Stimulated activated CD8-positive, alpha-beta memory T cell treated with anti-CD3 and anti-CD28 coated beads, Interleukin-15, amount 100 ng/mL, for 24 hours (primary cell): Measurements from ENCODE around the gene EML4.

Source experiments
- DNase-seq: peaks from one replicate; pipeline ENCODE4 v3.0.0-alpha.2; 2020; ENCODE audit warnings: low read depth

The EML4 gene

DNA sequence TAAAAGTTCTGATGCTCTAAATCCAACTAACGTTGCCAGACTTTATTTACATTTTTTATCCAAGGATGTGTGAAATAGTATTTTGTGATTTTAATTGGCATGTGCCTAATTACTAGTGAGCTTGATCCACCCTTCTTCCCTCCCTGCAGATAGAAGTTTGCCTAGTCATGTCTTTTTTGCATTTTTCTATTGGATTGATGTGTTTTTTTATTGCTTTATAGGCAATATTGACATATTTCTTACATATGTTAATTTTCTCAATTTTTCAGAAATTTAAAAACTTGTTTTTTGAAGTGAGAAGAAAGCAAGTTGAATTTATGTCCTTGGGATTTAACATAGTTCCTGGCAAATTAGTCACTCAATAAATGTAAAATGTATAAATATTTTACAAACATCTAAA, 56.4 kb downstream of the EML4 start:
- DNase-seq: no peak

DNA sequence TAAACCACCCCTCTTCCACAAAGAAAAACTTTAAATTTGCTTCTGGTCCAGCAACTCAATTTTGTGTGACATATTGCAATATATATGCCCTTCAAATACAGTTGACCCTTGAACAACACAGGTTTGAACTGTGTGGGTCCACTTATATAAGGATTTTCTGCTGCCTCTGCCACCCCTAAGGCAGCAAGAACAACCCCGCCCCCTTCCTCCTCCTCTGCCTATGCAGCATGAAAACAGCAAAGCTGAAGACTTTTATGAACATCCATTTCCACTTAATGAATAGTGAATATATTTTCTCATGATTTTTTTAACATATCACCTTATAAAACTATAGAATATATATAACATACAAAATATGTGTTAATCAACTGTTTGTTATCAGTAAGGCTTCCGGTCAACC, 58.3 kb downstream of the EML4 start:
- no peak for DNase-seq

DNA sequence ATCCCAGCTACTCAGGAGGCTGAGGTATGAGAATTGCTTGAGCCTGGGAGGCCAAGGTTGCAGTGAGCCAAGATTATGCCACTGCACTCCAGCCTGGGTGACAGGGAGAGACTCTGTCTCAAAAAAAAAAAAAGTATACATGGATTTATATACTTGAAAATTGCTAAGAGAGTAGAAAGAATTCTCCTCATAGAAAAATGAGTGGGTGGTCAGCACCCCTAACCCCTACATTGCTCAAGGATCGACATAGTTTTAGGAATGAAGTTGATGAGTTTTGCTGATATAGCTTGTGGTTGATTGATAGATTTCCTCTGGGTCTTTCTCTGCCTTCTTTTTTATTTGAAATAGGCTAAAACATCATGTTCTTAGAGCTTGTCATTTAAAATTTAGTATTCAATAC, 58.9 kb downstream of the EML4 start:
- DNase-seq: no peak

DNA sequence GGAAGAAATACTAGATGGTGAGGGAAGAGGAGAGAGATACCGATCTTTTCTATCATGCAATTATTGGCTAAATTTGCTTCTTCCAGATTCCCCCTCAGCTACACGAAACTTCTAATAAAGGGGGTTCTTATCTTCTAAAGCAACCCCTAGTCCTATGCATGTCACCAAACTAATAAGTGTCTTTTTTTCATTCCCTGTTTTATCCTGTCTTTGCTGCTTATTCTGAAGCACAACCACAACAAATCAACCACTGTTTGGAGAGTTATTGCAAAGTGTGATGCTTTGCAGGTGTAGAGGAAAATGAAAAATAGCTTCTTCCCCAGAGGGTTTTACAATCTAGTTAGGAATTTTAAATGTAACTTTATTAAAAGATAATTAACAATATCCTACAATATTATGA, 60.8 kb downstream of the EML4 start:
- no peak for DNase-seq

DNA sequence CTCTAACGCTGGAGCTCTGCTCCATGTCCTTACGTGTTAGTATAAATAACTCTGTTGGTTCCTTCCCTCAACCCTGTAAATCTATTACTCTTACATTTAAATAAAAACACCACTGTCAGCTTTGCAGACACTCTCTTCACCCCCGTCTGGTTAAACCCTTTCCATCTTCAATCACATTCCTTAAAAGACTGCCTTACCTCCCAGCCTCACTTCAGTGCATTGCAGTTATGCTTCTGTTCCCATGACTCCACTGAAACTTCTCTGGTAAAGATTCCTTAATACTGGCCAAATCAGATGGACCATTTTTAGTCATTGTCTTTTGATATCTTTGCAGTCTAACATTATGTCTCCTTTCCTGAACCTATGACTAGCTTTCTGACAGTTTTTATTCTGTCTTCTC, 61.7 kb downstream of the EML4 start:
- DNase-seq: no peak

DNA sequence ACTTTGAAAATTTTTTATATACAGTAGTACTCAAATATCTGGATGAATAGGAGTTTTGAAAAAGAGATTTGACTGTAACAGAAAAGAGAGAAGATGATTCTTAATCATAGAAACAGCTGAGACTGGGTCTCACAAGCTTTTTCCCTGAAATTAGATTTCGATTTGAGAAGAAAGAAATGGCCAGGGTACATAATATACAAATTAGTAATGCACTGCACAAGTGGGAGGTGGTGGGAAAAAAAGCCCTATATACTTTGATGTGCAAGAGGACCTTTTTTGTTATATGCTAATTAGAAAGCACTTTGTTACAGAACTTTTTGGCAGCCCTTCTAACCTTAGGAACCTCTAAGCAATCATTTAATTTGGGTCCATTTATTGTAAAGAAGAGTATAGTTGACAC, 62.9 kb downstream of the EML4 start:
- no peak for DNase-seq

DNA sequence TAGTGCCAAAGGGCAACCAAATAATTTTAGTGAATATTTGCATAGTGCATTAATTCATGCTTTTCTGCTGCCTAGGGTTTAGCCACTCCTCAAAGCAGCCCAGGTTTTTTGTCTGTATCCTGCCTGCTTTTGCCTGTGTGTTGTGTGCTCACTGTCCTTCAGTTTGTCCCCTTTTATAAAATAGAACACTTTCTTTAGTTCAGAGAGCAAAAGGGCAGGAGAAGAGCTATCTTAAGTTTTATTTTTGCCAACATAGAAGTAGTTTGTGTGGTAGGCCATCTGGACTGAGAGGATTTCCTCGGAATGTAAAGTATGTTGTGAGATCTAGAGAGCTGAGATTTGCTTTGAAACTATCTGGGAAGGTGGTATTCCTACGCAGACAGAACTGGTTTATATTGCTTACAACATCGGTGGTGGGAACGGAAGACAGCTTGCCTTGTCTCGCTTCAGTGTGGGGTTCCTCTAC, 64.9 kb downstream of the EML4 start:
- DNase-seq: no peak

DNA sequence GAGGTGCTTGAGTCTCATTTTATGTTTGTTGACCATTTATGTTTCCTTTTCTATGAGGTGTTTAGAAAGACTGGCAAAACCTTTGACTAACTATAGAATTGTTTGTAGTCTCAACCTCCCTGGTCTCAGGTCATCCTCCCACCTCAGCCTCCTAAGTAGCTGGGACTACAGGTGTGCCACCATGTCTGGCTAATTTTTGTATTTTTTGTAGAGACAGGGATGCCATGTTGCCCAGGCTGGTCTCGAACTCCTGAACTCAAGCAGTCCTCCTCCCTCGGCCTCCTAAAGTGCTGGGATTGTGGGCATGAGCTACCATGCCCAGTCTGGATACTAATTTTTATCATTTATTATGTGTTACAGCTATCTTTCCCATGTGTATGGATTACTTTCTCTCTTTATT, 67.8 kb downstream of the EML4 start:
- DNase-seq: no peak

DNA sequence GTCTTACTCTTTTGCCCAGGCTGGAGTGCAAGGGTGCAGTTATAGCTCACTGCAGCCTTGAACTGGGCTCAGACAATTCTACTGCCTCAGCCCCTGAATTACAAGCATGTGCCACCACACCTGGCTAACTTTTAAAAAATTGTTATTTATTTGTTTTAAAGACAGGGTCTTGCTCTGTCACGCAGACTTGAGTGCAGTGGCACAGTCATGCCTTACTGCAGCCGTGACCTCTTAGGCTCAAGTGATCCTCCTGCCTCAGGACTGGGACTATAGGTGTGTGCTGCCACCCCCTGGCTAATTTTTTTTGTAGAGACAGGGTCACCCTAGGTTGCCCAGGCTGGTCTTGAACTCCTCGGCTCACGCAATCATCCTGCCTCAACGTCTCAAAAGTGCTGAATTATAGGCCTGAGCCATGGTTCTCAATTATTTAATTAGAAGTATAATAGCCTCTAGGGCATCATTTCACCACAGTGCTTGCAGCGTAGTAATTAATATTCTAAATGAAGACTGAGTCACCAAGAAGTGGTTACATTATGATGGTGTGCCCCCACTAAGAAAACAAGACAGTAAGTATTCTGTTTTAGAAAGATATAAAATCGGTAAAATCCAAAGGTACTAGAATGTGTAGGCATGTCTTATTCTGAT, 69.6 kb downstream of the EML4 start:
- no peak for DNase-seq

DNA sequence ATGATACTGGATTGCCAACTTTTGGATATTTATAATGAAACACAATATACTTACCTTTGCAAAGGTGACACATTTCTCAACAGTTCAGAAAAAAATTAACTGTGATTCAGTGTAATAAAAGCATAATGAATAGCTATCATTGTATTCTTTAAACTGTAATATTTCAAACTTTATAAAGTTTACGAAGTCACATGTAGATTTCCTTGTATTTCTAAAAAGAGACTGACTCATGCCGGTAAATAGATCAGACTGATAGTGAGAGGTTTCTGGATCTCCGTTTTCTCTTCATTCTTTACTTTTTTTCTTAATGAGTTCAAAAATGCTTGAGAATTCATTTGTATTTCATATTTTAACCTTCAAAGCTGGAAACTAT, 70.1 kb downstream of the EML4 start:
- DNase-seq: no peak

DNA sequence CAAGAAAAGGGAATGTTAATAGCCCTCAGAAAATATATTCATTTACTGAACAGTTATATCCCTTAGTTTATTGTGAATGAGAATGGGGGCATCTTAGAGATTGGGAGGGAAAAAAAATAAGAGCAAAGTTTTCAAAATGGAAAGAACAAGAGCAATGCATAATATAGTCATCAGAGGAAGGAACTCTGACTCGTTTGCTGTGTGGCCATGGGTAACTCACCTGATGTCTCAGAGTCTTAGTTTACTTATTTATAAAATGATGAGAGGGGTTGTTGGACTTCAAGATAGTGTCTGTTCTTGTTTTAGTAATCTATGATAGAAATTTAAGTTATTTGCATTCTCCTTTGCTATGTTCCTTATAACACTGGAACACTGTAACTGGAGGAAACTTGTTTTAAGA, 70.7 kb downstream of the EML4 start:
- DNase-seq: no peak

DNA sequence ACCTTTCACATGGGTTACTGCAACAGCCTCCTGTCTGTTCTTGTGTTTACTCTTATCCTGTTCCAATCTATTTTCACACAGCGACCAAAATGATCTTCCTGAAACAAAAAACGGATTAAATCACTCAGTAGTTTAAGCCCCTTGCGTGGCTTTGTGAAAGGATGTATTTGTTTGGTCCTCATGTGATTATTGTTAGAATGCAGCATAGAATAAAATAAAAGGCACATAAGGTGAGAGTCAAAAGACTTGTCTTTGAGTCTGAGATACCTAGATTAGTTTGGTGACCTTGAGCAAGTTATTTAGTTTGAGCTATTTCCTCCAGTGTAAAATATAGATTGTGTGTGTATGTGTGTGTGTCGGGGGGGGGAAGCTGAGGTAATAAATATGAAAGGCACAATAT, 72.4 kb downstream of the EML4 start:
- DNase-seq: no peak

DNA sequence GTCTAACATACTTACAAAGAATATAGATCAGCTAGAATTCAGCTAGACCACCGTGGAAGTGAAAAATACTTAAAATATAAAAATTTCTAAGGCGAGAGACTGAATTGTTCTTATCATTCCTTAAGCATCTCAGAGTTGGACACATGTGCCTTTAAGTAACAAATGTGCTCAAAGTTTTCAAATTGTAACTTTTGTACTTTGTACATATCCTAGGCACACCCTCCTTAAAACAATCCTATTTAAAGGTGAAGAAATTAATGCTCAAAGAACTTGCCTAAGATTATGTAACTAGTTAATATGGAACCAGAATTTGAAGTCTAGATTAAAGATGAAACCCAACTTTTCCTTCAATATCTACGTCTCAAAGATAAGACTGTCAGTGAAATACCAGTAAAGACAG, 74.1 kb downstream of the EML4 start:
- no peak for DNase-seq

DNA sequence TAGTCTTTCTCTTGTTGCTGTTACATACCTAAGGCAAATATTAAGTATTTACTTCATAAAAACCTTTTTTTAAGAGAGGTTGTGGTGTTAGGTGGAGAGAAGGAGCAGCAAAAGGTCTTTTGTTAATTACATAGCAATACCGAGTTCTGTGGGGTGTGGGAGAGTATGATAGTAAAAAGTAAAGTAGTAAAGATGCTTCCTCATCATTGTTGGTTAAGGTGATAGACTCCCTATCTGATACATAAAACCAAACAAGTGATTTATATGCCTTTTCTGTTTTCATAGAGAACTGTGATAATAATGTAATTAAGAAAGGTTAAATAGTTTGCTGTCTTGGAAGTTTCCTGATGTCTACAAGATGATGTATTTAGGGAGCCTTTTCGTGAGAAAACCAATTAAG, 75.4 kb downstream of the EML4 start:
- DNase-seq: no peak

DNA sequence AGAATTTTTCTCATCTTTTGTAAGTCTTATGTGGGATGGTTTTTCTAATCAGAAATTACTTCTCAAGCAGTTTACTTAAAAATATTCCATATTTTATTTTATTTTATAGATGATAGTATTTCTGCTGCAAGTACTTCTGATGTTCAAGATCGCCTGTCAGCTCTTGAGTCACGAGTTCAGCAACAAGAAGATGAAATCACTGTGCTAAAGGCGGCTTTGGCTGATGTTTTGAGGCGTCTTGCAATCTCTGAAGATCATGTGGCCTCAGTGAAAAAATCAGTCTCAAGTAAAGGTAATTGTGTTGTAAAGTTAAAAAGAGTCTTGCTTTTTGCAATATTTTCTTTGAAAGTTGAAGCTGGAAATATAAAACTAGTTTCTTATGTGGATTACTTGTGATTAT, 76.2 kb downstream of the EML4 start:
- DNase-seq: no peak

DNA sequence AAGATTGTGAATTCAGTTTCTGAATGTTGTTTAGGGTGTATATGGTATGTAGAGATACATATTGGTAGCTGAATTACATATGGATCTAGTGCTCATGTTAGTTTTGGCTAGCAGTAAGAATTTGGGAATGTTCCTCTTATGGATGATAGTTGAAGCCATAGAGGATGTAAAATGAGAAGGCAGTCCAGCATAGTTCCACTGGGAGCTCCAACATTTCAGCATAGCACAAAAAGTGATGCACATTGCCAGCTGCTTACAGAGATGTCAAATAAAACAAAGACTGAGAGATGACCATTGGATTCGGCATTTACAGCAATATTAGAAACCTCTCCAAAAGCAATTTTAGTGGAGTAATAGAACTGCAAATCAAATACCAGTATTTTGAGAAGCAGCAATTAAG, 77.4 kb downstream of the EML4 start:
- DNase-seq: no peak

DNA sequence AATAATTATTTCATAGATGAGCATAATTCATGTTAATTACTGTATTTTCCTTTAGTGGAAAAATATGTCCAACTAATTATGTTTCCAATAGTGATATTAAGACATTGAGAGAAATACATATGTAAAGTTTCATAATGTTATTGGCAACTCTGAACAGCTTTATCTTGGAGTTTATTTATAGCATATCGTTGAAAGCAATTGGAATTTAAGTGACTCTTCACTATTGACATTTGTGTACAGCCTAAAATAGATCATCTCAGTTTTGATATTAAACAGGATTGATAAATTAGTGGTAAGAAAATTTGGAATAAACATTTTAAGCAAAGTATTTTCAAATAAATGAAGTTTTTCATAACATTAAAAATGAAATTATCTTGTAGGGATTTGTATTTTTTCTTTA, 79.7 kb downstream of the EML4 start:
- DNase-seq: no peak

DNA sequence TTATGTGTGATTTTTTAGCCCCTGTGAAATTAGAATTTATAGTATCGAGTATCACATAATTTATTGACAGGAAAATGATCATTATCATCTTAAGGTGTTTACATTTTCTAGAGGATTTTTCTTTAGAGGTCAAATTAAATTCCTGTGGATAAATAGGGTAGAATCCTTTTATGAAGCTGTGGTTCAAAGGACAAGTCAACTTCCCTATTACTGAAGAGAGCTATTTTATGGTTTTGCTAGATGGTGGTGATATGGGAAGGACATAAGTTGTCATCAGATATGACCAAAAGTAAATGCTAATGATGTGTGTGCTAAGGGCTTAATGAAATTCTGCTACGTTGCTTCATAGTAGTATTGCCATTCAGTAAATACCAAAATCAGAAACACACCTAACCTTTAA, 80.1 kb downstream of the EML4 start:
- DNase-seq: no peak

DNA sequence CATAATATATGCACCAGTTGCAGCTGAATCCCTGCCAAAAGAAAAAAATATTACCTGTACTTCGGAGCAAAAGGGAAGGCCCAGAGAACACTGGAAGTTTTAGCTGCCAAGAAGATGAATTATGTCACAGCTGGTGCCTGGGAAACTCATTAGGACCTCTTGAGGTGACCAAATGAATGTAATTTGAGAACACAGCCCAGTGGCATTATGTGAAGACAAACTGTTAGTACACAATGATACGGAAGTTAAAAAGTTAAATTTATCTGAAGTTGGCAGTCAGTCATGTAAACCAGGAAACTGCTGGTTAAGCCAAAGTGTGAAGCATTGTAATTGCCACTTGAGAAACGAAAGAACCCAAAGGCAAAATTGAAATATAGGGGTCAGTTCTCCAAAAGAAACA, 80.7 kb downstream of the EML4 start:
- no peak for DNase-seq

DNA sequence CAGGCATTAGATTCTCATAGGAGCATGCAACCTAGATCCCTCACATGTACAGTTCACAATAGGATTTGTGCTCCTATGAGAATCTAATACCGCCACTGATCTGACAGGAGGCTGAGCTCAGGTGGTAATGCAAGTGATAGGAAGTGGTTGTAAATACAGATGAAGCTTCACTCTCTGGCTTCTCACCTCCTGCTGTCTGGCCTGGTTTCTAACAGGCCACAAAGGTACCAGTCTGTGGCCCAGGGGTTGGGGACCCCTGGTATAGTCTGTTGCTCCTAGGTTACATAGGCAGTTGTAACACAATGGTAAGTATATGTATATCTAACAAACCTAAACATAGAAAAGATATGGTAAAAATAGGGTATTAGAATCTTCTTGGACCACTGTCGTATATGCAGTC, 81.8 kb downstream of the EML4 start:
- DNase-seq: no peak

DNA sequence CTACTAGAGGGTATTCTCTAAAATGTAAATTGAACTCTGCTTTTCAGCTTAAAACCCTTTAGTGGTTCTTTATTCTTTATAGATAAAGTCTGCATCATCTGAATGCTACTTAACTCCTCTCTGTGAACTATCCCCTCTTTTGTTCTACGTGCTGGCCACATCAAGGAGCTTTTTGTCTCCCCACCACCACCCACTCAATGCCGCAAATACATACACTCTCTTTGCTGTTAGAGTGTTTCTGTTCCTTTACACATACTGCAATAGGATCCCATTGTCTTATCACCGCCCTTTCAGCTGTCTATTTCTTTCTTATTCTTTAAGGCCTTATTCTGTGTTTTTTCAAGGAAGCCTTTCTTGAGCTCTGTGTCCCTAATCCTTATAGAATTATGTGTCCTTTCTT, 83.3 kb downstream of the EML4 start:
- DNase-seq: no peak

DNA sequence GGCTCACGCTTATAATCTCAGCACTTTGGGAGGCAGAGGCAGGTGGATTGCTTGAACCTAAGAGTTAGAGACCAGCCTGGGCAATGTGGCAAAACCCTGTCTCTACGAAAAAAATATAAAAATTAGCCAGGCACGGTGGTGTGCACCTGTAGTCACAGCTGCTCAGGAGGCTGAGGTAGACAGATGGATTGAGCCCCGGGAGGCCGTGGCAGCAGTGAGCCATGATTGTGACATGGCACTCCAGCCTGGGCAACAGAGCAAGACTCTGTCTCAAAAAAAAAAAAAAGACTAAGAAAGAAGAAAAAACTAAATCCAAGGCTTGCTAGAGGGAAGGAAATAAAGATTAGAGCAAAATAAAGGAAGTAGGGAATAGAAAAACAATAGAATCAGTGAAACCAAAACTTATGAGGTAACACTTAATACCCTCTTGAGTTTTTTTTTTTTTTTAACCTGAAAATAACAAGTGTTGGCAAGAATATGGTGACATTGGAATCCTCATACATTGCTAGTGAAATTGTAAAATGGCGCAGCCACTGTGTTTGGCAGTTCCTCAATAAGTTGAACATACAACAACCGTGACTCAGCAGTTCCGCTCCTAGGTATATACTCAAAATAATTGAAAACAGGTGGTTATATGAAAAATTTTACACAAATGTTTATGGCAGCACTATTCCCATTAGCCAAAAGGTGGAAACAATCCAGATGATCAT, 85.2 kb downstream of the EML4 start:
- no peak for DNase-seq

DNA sequence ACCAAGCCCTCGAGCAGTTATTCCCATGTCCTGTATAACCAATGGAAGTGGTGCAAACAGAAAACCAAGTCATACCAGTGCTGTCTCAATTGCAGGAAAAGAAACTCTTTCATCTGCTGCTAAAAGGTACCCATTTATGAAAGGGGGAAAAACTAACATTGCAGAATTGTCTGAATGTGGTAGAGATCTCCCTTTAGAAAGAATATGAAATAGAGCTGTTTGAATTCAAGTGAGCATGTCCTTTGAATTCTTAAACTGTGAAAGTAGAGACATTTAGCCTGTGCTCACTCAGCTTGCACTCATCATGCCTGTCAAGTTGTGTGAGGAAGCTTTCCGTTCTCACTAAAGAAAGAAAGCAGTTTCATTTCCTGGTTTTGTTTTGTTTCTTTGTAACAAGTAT, 87.4 kb downstream of the EML4 start:
- no peak for DNase-seq

DNA sequence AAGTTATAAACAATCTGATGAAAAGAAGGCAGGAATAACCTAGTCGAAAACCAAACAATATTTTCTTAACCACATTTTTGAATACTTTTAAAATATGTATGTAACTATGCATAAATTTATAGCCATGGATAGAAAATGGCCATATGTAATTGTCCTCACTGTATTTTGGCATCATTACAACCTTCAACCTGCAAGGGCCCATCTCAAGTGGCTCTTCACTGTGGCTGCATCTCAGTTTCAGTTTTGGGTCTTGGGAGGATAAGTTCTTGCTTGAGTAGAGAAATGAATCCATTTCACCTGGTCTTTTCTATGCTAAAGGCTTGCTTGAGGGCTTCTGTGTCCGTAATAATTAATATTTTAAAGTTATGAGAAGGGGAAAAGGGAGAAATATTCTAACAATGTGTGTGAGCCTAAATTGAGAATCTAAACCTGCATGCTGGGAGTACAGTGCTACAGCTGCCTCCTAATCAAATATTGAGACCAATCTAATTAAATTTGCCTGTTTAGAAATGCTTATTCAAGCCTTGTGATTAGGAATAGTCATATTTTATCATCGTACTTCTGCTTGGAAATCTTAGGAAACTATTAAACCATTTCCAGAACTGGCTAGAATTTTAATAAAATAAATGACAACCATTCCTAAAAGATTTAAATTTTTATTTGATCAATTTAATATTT, 92.5 kb downstream of the EML4 start:
- no peak for DNase-seq
